ENCODE measurements around the gene HOOK1.
A peak's percentile ranks its signal among the peaks of the same experiment; 100 is the strongest.
"Not testable (repeated sequence)": the region's sequence is repeated elsewhere in the genome, so short reads cannot be mapped to it uniquely, and the experiment has no call there.

Gene HOOK1

GRCh38 chr1:59827055-59827643 is 12.4 kb downstream of the HOOK1 start:
- FAIRE-seq = no peak

DNA sequence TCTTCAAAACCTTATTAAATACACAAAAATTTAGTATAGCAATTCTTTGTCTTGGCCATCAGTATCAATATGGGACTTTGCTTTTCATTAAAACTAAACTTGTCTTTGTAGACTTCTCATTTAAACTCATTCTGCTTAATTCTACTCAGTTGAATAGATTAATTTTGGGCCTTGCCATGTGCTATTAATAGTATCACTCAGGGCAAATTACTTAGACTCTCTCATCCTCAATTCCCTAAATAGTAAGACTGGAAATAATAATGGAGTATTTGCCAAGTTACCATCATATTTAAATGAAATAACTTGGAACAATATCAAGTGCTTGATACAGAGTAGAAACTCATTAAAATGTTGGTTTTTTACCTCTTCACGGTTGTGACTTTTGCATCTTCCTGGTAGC is 13.4 kb downstream of the HOOK1 start:
- no peak for FAIRE-seq

DNA sequence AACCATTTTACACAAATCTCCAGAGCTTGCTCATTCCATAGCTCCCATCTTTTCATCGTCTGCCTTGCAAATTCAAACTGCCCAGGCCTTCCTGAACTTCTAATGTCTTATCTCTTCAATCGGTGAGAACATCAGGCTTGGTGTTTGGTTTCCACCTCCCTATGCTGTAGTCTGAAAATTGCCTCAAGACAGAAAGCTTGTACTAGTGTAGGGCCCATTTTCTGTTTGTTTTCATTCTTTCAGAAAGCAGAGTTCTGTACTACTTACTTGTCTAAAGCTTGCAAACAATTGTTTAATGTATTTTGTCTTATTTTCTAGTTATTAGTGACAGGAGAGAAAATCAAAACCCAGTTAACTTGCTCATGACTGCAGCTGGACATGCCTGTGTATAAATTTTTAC is 16.8 kb downstream of the HOOK1 start:
- no peak for FAIRE-seq

GRCh38 chr1:59833022-59833421 is 18.3 kb downstream of the HOOK1 start:
- no peak for FAIRE-seq

GRCh38 chr1:59833991-59834390 is 19.2 kb downstream of the HOOK1 start:
- no peak for FAIRE-seq

DNA sequence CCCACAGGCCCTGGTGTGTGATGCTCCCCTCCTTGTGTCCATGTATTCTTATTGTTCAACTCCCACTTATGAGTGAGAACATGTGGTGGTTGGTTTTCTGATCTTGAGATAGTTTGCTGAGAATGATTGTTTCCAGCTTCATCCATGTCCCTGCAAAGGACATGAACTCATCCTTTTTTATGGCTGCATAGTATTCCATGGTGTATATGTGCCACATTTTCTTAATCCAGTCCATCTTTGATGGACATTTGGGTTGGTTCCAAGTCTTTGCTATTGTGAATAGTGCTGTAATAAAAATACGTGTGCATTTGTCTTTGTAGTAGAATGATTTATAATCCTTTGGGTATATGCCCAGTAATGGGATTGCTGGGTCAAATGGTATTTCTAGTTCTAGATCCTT is 23.1 kb downstream of the HOOK1 start:
- not testable (repeated sequence) for FAIRE-seq

DNA sequence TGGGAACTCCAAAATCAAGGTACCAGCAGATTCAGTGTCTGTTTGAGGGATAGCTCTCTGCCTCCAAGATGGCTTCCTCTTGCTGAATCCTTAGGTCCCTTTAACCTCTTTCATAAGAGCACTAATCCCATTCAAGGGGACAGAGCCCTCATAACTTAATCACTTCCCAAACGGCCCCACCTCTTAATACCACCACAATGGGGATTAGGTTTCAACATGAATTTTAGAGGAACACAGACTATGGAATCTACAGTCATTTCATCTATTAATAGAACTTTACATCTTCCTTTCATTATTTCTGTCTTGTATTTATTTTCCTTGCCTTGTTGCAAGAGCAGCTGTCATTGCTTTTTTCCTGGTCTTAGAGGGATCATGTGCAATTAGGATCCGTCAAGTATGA is 30.3 kb downstream of the HOOK1 start:
- no peak for FAIRE-seq

GRCh38 chr1:59846209-59846894 is 31.6 kb downstream of the HOOK1 start:
- FAIRE-seq = no peak

DNA sequence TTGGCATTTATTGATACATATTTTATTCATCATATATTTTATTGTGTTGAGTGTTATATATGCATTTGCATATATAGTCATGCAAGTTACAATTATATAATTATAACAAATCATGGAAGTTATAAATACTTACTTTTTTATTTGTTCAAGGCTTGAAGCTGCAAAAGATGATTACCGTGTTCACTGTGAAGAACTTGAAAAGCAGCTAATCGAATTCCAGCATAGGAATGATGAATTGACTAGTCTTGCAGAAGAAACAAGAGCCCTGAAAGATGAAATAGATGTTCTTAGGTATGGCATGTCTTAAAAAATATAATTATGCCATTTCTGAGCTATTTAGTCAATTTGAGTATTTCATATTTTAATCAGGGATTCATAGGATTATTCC is 32.1 kb downstream of the HOOK1 start:
- FAIRE-seq = peak; percentile 75

GRCh38 chr1:59852117-59852516 is 37.4 kb downstream of the HOOK1 start:
- no peak for FAIRE-seq

DNA sequence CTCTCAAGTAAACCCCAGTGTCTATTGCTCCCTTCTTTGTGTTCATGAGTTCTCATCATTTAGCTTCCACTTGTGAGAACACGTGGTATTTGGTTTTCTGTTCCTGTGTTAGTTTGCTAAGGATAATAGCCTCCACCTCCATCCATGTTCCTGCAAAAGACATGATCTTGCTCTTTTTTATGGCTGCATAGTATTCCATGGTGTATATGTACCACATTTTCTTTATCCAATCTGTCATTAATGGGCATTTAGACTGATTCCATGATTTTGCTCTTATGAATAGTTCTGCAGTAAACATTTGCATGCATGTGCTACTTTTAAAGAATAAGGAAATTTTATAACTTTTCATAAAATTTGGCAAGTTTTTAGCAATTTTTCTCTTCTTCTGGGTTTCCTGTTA is 40.5 kb downstream of the HOOK1 start:
- FAIRE-seq = not testable (repeated sequence)

GRCh38 chr1:59856725-59857338 is 42.1 kb downstream of the HOOK1 start:
- no peak for FAIRE-seq

- peak; percentile 88 for FAIRE-seq
These were observed 43.1 kb downstream of the HOOK1 start for GRCh38 chr1:59857679-59858354.

DNA sequence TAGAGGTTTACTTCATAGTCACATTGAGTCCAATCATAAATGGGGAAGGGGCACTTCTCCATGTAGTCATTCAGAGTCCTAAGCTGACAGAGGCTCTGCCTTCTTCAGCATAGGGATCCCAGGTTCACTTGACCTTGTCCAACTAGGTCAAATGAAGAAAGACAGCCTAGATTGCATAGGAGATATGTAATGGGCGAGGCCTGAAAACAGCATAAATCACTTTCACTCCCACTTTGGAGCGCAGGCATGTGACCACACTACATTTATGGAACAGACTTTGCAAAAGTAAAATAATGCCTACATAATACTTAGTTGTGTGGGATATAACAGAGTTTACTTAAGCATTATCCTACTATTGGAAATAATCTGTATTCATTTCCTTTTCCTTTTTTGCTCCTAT is 51.7 kb downstream of the HOOK1 start:
- no peak for FAIRE-seq

DNA sequence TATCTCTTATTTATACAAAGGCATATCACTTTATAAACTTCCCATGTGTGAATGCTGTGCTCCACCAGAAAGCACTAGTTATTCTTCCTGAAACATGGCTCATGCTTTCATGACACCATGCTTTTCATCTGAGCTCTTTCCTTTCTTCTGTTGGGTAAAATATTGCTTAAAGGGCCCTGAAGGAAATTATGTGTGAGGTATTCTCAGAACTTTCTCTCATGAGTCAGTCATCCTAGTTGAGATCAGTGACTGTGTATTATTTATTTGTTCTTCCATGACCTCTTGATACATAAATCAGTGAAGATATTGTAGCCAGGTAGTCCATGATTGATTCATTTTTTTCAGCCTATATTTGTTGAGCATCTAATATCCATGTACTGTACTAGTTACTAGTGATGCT is 57.0 kb downstream of the HOOK1 start:
- no peak for FAIRE-seq

- no peak for FAIRE-seq
These were observed 62.4 kb downstream of the HOOK1 start for GRCh38 chr1:59877108-59877682.

- FAIRE-seq = no peak
These were observed 63.6 kb downstream of the HOOK1 start for GRCh38 chr1:59878370-59878769.

GRCh38 chr1:59879574-59879973 is 64.8 kb downstream of the HOOK1 start:
- FAIRE-seq = no peak

DNA sequence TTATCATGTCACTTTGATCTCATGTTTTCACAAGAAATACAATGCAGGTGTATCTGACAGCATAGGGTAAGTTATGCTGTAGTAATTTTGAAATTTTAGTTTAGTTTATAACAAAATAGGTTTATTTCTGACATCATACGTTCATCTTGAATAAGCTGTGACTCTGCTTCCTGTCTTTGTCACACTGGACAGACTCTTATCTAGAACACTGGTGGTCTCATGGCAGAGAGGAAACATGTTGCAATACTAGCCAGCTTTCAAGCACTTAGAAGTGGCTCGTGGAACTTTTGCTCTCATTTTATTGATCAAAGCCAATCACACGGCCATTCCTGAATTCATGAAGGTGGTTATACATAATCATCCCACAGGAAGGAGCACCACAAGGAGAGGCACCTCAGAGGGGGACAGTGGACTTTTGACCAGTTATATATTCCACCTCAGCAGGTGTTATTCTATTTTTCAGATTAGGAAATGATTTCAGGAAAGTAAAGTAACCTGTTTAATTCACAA is 65.3 kb downstream of the HOOK1 start:
- no peak for FAIRE-seq

DNA sequence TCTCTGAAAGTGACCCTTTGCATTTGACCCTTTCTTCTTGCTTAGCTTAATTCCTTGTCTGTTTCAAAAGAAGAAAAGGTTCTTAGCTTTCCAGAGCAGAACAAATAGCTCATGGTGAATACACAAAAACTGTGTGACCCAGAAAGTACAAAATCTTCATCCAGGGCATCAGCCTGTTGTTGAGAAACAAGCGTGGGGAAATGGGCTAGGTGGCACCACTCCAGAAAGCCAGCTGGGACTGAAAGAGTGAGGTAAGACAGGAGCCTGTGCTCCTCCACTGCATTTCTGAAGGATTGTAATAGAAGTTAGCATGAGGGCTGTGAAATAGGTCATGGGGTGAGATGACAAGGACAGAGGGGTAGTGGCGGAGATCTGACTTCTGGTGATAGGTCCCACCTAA is 66.0 kb downstream of the HOOK1 start:
- FAIRE-seq = no peak

- no peak for FAIRE-seq
These were observed 70.5 kb downstream of the HOOK1 start for GRCh38 chr1:59885160-59885832.

Measured in colon (tissue), 2 donors.